ENCODE data around the gene GNLY. TPM values are rescaled to one million over a fixed set of nuclear protein-coding genes. Genes with fewer than 3 reads are reported as not detected.

Gene GNLY
- total and polyA plus RNA-seq, 2 of the 4 experiments (the other 2 are of a cell fraction): not detected

DNA sequence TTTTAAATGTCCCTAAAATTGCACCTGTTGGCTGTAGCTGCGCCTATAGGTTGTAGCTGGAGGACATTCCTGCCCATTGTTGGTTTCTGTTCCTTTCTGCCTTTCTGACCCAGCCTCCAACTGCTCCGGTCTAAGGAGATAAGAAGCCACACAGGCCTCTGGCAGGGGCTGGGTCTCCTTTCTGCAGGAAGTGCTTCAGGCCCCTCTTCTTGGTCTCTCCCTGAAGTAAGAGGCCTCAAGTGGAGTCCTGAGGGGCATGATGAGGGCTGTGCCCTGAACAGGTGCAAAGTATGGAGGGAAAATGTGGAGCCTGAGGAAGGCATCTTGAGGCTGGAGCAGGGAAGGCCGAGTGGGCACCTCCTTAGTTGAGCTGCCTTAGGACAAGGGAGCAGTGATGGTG is 15.8 kb upstream of the GNLY start:
- intact Hi-C loops (cut with micrococcal nuclease) (no loop called here), in situ Hi-C loops (cut with MboI; ENCODE audit: low sequenced_read_pairs) (no loop called here), dilution Hi-C loops (cut with HindIII; ENCODE audit: low sequenced_read_pairs, unreplicated experiment) (no loop called here)
- no peak overlapping the region for H2AFZ ChIP-seq (replicated peaks; ENCODE audit: low read length, poor library complexity)
- no peak overlapping the region for H3K14ac ChIP-seq (replicated peaks; ENCODE audit: low read depth, low read length)
- no peak overlapping the region for H3K4me3 ChIP-seq (ENCODE audit: insufficient read depth, low read depth, low read length)
- H2BK120ac ChIP-seq (ENCODE audit: low read depth, low read length): no peak overlapping the region
- no peak overlapping the region for H3K56ac ChIP-seq (ENCODE audit: extremely low read depth, insufficient read depth, low read length)
- no peak overlapping the region for H2BK15ac ChIP-seq (ENCODE audit: low read depth, low read length)
- H3K23ac ChIP-seq (ENCODE audit: low read depth, low read length): no peak overlapping the region
- H3K18ac ChIP-seq (ENCODE audit: low read depth, low read length): no peak overlapping the region
- ChIA-PET CTCF (interaction anchor here (0.9 to 1.7 kb wide), 2 partner anchors 27 to 33 kb away, joined by 4 to 5 read pairs; no protein-coding TSS in a partner anchor), POLR2A (ENCODE audit: unreplicated experiment) (no interaction called here)
- 0 out of 2 replicates have a peak, but pooled peaks cover 1% of the 10 kb centered on the region for H3K4me1 ChIP-seq (ENCODE audit: control insufficient read depth, insufficient read depth, low read length)
- DNase-seq: no peak
- no peak overlapping the region for H2AK9ac ChIP-seq (replicated peaks; ENCODE audit: low read depth, low read length, poor library complexity)
- H3K9ac ChIP-seq (ENCODE audit: low read depth, low read length): no peak overlapping the region
- no peak overlapping the region for H4K91ac ChIP-seq (ENCODE audit: insufficient read depth, low read depth, low read length)
- no peak overlapping the region for H3K27ac ChIP-seq (ENCODE audit: insufficient read depth, low read length)
- H3K27me3 ChIP-seq (ENCODE audit: control insufficient read depth, insufficient read depth, low read length): peaks cover 2% of the 10 kb centered on the region; the same call in 1 of the 2 replicates
- no peak overlapping the region for H3K4ac ChIP-seq (ENCODE audit: low read depth, low read length)
- H3K79me1 ChIP-seq (ENCODE audit: low read depth in 1 of 2, low read length in 2 of 2): no peaks in the 10 kb centered on the region
- no peak overlapping the region for H4K5ac ChIP-seq (ENCODE audit: low read depth, low read length)
- no peak overlapping the region for H2AK5ac ChIP-seq (ENCODE audit: low read depth, low read length)
- no peak overlapping the region for H2BK5ac ChIP-seq (ENCODE audit: low read depth, low read length, poor library complexity, severe bottlenecking)
- H4K20me1 ChIP-seq (ENCODE audit: insufficient read depth, low read length): no peaks in the 10 kb centered on the region
- H2BK20ac ChIP-seq (ENCODE audit: low read depth, low read length): no peak overlapping the region
- 73% methylated on average over 3 of the region's 3 CpGs; no CpG with 5 or more reads in 1 of the 2 experiments for WGBS, 2 experiments (ENCODE audit: extremely low coverage in 2 of 2, insufficient read length in 1 of 2)
- no peak for ATAC-seq (ENCODE audit: low read depth)
- no TSS peak for BruUV-seq (replicated peaks)
- no peak overlapping the region for H4K8ac ChIP-seq (ENCODE audit: low read depth in 2 of 2, low read length in 2 of 2)
- no peak overlapping the region for H3K4me2 ChIP-seq (ENCODE audit: low read depth, low read length)
- no peaks in the 10 kb centered on the region for H3K36me3 ChIP-seq (ENCODE audit: control insufficient read depth, insufficient read depth, low read length)
- no peaks in the 10 kb centered on the region for H3K9me3 ChIP-seq (ENCODE audit: control insufficient read depth, insufficient read depth, low read length)
- no peak for TF ChIP-seq SMC3 (IDR thresholded peaks at IDR 0.05; ENCODE audit: low read depth, low read length)
- TF ChIP-seq, protein P1, sequence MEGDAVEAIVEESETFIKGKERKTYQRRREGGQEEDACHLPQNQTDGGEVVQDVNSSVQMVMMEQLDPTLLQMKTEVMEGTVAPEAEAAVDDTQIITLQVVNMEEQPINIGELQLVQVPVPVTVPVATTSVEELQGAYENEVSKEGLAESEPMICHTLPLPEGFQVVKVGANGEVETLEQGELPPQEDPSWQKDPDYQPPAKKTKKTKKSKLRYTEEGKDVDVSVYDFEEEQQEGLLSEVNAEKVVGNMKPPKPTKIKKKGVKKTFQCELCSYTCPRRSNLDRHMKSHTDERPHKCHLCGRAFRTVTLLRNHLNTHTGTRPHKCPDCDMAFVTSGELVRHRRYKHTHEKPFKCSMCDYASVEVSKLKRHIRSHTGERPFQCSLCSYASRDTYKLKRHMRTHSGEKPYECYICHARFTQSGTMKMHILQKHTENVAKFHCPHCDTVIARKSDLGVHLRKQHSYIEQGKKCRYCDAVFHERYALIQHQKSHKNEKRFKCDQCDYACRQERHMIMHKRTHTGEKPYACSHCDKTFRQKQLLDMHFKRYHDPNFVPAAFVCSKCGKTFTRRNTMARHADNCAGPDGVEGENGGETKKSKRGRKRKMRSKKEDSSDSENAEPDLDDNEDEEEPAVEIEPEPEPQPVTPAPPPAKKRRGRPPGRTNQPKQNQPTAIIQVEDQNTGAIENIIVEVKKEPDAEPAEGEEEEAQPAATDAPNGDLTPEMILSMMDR (conservative IDR thresholded peaks at IDR 0.05; ENCODE audit: low read depth, low read length): no peak
- TF ChIP-seq POLR2A (IDR thresholded peaks at IDR 0.05; ENCODE audit: low read depth, low read length): no peak
- H3K9me1 ChIP-seq (ENCODE audit: insufficient read depth, low read length): peaks cover 7% of the 10 kb centered on the region

All from IMR-90 (cell line).